Measurements from ENCODE around the gene CYP4Z1.
"Not testable (repeated sequence)": the region's sequence is repeated elsewhere in the genome, so short reads cannot be mapped to it uniquely, and the experiment has no call there.

The CYP4Z1 gene

DNA sequence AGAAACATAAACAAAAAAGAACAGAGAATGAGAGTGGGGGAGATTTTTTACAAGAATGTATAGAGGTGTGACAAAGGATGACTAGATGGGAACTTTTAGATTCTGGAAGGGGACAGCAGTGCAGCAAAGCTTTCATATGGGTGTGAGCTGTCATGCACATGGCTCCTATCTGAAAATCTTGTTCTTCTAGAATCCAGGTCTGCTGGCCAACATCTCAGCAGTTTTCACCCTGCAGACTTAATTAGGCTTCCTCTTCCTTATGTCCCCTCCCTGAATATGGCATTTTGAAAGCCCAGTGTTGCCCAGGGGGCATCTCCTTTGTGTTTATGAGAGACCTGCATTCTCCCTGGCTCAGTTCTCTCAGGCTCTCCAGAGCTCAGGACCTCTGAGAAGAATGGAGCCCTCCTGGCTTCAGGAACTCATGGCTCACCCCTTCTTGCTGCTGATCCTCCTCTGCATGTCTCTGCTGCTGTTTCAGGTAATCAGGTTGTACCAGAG, at the start of gene CYP4Z1:
TSS of gene CYP4Z1 (plus strand) at position 135 of the 498 bp plus-strand sequence. CDS start at position 395, 260 bp downstream.
- in situ Hi-C loops (cut with MboI; ENCODE audit: low sequenced_read_pairs): no loop called here

GRCh38 chr1:47021070-47021469, 46.0 kb upstream of the CYP4Z1 start:
- in situ Hi-C loops (cut with MboI; ENCODE audit: low sequenced_read_pairs): no loop called here

GRCh38 chr1:47023268-47024140, 43.5 kb upstream of the CYP4Z1 start, which contains the start of gene CYP4X1:
Gene CYP4X1, plus strand, starts transcription at chr1:47023669. Its CDS starts 149 bp downstream, at chr1:47023818.
- in situ Hi-C loops (cut with MboI; ENCODE audit: low sequenced_read_pairs): no loop called here

DNA sequence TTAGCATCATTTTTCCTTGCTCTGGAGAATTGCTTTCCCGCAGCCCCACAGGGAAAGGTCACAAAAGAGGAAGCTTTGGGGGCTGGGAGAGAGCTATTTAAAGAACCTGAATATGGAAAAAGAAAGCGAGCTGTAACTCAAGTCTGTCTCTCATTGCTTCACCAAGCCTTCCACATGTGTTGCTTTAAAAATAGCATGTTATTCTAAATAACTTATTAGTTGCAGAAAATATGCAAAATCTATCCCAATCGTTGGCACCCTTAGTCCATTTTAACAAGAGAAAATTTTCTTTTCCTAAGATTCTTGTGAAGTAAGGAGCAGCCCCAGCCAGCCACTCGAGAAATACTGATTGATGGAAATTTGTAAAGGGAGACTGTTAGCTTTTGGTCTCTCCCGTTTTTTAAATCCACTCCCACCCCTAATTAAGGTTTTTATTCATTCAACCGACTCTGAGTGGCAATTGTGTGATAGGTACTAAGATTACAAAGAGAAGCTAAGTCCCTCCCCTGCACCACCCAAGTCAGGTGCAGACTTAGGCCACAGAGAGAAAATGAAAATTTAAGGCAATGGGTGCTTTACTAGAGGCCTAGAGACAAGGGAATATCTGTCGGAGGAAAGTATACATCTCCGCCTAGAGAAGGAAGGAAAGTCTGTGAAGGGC, 42.8 kb upstream of the CYP4Z1 start:
- in situ Hi-C loops (cut with MboI; ENCODE audit: low sequenced_read_pairs): no loop called here

DNA sequence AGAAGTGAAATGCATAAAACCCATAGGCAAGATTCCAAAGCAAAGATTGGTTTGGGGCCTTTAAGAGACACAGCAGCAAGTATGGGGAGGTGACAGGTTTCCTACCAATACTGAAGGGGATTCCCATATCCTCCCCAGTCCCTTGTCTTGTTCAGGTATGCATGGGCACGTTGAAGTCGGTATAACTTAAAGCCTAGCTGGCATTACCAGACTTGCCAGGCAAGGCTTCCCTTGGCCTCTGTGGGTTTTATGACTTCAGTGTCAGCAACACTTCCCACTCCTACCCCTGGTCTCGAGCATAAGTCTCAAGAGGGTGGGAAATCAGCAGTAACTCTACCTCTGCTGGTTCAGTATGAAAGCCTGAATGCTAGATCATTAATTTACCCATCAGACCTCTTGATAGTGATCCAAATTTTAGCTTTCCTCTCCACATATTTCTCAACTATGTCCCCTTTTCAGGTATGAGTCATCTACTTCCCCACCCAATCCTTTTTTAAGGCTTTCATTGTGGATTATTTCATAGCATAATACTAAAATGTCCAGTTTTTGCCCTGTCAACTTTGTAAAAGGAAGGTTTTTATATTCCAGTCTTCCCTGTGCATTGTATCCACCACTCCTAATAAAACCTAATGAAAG, 36.7 kb upstream of the CYP4Z1 start:
- in situ Hi-C loops (cut with MboI; ENCODE audit: low sequenced_read_pairs): no loop called here

GRCh38 chr1:47031059-47031458, 36.0 kb upstream of the CYP4Z1 start:
- in situ Hi-C loops (cut with MboI; ENCODE audit: low sequenced_read_pairs): no loop called here

- in situ Hi-C loops (cut with MboI; ENCODE audit: low sequenced_read_pairs): no loop called here
Observed at GRCh38 chr1:47031585-47031984, 35.4 kb upstream of the CYP4Z1 start.

GRCh38 chr1:47036764-47037163, 30.3 kb upstream of the CYP4Z1 start:
- in situ Hi-C loops (cut with MboI; ENCODE audit: low sequenced_read_pairs): no loop called here

DNA sequence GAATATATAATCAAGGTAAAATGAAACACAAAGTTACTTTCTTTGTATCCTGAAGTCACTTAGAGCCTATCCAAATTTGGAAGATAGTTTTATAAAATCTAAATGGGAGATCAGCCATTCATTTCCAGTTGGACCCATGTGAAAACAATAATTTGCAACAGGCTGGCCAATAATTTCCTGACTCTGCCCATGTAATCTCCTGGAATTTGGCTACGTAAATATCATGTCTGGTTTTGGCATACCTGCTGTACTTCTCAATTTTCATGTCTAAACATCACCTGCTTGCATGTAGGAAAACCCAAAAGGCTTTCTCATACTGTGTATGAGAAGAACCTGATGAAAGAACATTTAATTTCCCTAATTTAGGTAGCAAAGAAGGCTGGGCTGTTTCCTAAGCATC, 7.7 kb upstream of the CYP4Z1 start:
- in situ Hi-C loops (cut with MboI; ENCODE audit: low sequenced_read_pairs): no loop called here

DNA sequence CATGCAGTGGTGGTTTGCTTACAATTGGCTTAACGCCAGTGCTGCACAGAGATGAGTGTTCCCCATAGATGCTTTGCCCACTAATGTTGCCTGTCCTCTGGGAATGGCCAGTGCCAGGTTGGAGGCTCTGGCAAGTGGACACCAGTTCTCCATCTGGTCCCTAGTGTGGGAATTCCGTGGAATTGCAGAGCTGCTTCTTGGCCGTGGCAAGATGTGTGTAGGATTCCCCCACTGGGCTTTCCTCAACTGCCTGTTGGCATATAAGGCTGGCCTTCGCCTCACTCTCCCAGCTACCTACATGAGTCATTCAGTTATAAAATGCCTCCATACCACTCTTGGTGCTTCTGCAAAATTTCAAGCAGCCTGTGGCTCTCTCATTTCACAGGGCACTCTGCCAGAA, 2.0 kb downstream of the CYP4Z1 start:
- in situ Hi-C loops (cut with MboI; ENCODE audit: low sequenced_read_pairs): not testable (repeated sequence)

DNA sequence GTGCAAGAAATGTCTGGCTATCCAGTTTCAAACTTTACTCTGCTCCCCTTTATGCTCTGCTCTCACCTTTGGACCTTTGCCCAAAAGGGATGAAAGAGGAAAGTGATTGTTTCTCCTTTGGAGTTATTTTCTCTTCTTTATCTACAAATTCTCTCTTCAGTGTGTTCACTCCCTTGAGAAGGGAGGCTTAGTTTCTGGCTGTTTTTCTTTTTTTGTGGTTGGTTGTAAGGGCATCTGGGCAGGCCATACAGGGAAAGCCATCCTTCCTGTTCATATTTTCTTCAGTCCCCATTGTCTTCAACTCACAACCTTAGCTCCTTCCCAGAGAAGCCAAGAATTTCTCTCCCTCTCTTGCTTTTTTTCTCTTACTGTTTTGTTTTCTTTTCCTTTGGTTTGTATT, 2.5 kb downstream of the CYP4Z1 start:
- in situ Hi-C loops (cut with MboI; ENCODE audit: low sequenced_read_pairs): not testable (repeated sequence)

DNA sequence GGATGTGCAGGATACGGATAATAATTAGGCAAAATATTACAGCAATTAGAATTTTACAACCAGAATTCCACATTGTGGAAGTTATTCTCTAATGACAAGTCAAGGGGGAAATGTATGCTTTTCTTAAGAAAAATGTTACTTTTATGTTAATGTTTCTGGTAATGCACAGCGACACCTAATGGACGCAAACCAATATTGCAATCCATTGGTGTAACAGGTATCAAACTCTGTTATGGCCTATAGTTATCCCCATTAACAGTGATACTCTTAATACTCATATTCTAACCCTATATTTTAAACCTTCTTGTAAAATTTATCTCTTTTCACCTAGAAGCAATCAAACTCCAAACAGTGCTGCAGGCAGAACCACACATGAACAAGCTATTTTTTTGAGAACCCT, 22.3 kb downstream of the CYP4Z1 start:
- in situ Hi-C loops (cut with MboI; ENCODE audit: low sequenced_read_pairs): not testable (repeated sequence)

DNA sequence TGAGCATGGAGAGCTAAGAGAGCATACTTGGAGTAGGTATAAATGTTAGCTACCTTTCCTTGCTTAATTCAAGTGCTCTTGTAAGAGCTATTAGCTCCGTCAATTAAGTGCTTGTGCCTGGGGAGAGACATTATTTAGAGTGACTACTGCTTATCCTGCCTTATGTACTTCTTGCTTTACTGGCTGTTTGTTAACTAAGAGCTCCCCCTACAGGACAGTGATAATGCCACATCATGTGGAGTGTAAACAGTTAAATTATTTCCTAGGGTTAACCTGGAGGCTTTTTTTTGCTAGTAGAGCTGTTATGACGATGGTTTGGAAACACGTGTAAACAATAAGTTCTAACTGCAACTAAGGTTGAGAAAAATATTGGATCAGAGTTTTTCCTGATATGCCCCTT, 24.4 kb downstream of the CYP4Z1 start:
- in situ Hi-C loops (cut with MboI; ENCODE audit: low sequenced_read_pairs): not testable (repeated sequence)

- in situ Hi-C loops (cut with MboI; ENCODE audit: low sequenced_read_pairs): no loop called here
Observed at GRCh38 chr1:47104816-47105215, 37.8 kb downstream of the CYP4Z1 start.

DNA sequence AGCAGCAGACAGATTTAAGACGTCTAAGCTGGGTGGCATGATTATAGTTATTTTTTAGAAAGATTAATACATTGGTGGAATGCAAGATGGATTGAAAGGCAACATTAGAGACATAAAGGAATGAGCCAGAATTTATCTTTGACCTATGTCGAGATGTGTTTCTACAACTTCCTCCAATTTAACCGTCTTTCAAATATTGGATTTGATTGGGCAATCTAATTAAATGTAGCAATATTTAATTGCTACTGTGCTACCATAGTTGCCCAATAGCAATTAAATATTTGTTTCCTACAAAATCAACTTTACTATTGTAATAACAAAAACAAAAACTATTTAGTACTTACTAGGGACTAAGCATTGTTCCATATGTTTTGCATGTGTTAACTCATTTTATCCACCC, 39.8 kb downstream of the CYP4Z1 start:
- in situ Hi-C loops (cut with MboI; ENCODE audit: low sequenced_read_pairs): no loop called here

- in situ Hi-C loops (cut with MboI; ENCODE audit: low sequenced_read_pairs): not testable (repeated sequence)
Observed at GRCh38 chr1:47107851-47108574, 41.0 kb downstream of the CYP4Z1 start.

GRCh38 chr1:47109482-47109881, 42.5 kb downstream of the CYP4Z1 start:
- in situ Hi-C loops (cut with MboI; ENCODE audit: low sequenced_read_pairs): not testable (repeated sequence)

- in situ Hi-C loops (cut with MboI; ENCODE audit: low sequenced_read_pairs): no loop called here
Observed at GRCh38 chr1:47113178-47113577, 46.1 kb downstream of the CYP4Z1 start.

GRCh38 chr1:47121039-47121438, 54.0 kb downstream of the CYP4Z1 start:
- in situ Hi-C loops (cut with MboI; ENCODE audit: low sequenced_read_pairs): not testable (repeated sequence)

DNA sequence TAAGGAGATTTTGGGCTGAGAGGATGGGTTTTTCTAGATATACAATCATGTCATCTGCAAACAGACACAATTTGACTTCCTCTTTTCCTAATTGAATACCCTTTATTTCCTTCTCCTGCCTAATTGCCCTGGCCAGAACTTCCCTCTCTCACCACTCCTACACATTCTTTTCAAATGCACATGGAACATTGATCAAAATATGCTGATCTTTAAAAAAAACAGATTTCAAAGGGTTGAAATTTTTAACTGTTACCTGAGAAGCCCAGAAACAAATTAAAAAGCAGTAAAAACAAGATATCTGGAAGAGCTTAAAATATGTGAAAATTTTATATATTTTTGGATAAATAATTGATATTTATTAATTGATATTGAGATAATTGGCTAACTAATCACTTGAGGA, 57.8 kb downstream of the CYP4Z1 start:
- in situ Hi-C loops (cut with MboI; ENCODE audit: low sequenced_read_pairs): not testable (repeated sequence)

- in situ Hi-C loops (cut with MboI; ENCODE audit: low sequenced_read_pairs): not testable (repeated sequence)
Observed at GRCh38 chr1:47126997-47127396, 60.0 kb downstream of the CYP4Z1 start.

All from HL-60/S4 (cell line).